GM12892 (cell line): ENCODE measurements around the gene POLR2I.
"Not testable (repeated sequence)": the region's sequence is repeated elsewhere in the genome, so short reads cannot be mapped to it uniquely, and the experiment has no call there.

Experiments used
- DNase-seq: peaks from one replicate; pipeline ENCODE4 v3.0.0; 2011; ENCODE audit not compliant: insufficient read length
- FAIRE-seq: peaks from 2 replicates; lab custom pipeline; 2011; peaks lifted over from hg19 to GRCh38; lab: Jason Lieb, UNC
- POLR2A ChIP-seq: IDR thresholded peaks from 2 replicates; pipeline ENCODE4 v1.6.1; 2011; ENCODE audit warnings: low read depth, low read length, control low read depth
- POLR2AphosphoS5 ChIP-seq: IDR thresholded peaks from 2 replicates; pipeline ENCODE4 v1.6.1; 2011; ENCODE audit warnings: low read depth, low read length, control low read depth
- TAF1 ChIP-seq: IDR thresholded peaks from 2 replicates; pipeline ENCODE4 v1.6.1; 2011; ENCODE audit warnings: low read depth, mild to moderate bottlenecking, control low read depth, low read length, borderline replicate concordance

The POLR2I gene

GRCh38 chr19:36142496-36142895, 27.8 kb upstream of the POLR2I start:
- DNase-seq (no peak), FAIRE-seq (no peak)
- TF ChIP-seq POLR2AphosphoS5 (no peak), TAF1 (no peak), POLR2A (no peak)

- TF ChIP-seq POLR2AphosphoS5 (no peak), POLR2A (no peak), TAF1 (no peak)
- DNase-seq: no peak
- FAIRE-seq: no peak
Measured at GRCh38 chr19:36142046-36142445, 27.4 kb upstream of the POLR2I start.

DNA sequence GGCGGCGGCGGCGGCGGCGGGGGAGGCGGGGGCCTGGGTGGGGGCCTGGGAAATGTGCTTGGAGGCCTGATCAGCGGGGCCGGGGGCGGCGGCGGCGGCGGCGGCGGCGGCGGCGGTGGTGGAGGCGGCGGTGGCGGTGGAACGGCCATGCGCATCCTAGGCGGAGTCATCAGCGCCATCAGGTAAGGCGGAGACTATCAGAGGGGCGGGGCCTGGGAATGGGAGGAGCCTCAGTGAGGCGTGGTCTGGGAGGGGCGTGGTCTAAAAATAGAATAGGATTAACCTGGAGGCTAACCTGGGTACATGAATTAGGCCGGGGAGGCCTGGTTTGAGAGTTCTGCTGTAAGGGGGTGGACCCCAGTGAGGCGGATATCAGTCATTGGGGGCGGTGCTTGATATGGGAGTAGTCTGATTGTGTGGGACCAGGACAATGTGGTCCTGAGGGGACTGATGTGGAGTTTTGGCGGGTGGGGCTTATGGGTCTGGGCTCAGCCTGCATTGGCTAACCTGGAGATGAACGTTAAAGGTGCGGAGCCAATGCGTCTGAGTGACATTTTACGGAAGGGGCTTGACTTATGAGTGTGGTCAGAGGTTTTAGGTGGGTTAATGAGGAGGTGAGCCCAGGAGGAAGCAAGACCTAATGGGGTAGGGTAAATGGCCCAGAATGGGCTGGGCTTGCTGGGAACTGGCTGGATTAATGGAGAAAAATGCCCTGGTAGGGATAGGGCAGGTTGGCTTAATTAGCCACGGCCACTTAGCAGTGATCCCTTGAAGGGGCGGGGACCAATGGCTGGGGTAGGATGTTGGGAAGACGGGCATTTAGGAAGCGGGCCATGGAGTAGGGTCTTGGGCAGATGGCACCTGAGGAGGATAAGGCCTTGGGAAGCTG, 26.6 kb upstream of the POLR2I start:
- TF ChIP-seq POLR2A: no peak
- TF ChIP-seq POLR2AphosphoS5: no peak
- no peak for TF ChIP-seq TAF1
- FAIRE-seq (peak; percentile 92), DNase-seq (peak; percentile 86)

- DNase-seq (peak; percentile 72), FAIRE-seq (no peak)
- TF ChIP-seq POLR2AphosphoS5: no peak
- TF ChIP-seq TAF1: no peak
- peak; percentile 54; the same call in 1 of the 2 replicates for TF ChIP-seq POLR2A
Measured at GRCh38 chr19:36140304-36141038, 25.8 kb upstream of the POLR2I start.

GRCh38 chr19:36139473-36140303, 25.0 kb upstream of the POLR2I start, which contains the start of gene CAPNS1:
CAPNS1 (plus strand) TSS chr19:36140066; CDS start chr19:36141012, 946 bp downstream.
- FAIRE-seq: peak; percentile 98
- TF ChIP-seq POLR2AphosphoS5: peak; percentile 65; the same call in 1 of the 2 replicates
- TF ChIP-seq POLR2A: peak; percentile 83; the same call in 1 of the 2 replicates
- TF ChIP-seq TAF1: peak; percentile 72
- peak; percentile 96 for DNase-seq

GRCh38 chr19:36139120-36139472, 24.4 kb upstream of the POLR2I start:
- DNase-seq: no peak
- no peak for FAIRE-seq
- no peak for TF ChIP-seq TAF1
- TF ChIP-seq POLR2A: no peak
- TF ChIP-seq POLR2AphosphoS5: no peak

DNA sequence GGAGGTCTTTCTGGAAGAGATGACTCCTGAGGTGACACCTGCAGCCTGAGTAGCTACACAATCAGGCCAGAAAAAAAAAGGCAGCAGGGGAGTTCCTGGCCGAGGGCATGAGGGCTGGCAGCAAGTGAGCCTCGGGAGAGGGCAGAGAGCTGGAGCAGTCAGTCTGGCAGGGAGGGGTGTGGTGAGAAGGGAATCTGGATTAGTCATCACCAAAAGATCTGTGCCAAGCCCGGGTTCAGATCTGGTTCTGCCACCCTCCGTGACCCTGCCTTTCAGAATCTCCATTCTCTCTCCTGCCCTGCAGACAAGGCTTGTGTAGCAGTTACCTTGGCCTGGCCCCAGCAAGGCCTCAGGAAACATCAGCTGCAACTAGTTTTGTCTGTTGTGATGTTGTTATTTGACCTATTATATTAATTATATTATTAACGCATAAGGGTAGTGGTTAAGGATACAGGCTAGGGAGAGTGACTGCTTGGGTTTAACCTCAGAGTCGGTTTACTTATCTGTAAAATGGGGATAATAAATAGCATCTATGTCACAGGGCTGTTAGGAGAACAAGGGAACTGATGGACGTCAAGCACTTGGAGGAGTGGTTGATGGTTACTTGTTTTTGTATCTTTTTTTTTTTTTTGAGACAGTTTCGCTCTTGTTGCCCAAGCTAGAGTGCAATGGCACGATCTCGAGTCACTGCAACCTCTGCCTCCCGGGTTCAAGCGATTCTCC, 22.4 kb upstream of the POLR2I start:
- no peak for DNase-seq
- no peak for FAIRE-seq
- TF ChIP-seq POLR2AphosphoS5 (no peak), POLR2A (no peak), TAF1 (no peak)

GRCh38 chr19:36134867-36135266, 20.2 kb upstream of the POLR2I start:
- not testable (repeated sequence) for FAIRE-seq, DNase-seq

DNA sequence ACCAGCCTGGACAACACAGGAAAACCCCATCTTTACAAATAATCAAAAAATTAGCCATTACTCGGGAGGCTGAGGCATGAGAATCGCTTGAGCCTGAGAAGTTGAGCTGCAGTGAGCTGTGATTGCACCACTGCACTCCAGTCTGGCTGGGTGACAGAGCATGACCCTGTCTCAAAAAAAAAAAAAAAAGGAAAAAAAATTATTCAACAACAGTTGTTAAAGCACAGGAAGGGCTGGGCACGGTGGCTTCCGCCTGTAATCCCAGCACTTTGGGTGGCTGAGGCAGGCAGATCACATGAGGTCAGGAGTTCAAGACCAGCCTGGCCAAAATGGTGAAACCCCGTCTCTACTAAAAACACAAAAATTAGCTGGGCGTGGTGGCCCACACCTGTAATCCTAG, 16.5 kb upstream of the POLR2I start:
- not testable (repeated sequence) for DNase-seq

GRCh38 chr19:36128392-36128736, 13.7 kb upstream of the POLR2I start:
- no peak for TF ChIP-seq POLR2A
- TF ChIP-seq POLR2AphosphoS5: no peak
- TF ChIP-seq TAF1: no peak
- no peak for DNase-seq
- no peak for FAIRE-seq

More for the DNA sequence above, 16.5 kb upstream of the POLR2I start:
- FAIRE-seq: not testable (repeated sequence)

DNA sequence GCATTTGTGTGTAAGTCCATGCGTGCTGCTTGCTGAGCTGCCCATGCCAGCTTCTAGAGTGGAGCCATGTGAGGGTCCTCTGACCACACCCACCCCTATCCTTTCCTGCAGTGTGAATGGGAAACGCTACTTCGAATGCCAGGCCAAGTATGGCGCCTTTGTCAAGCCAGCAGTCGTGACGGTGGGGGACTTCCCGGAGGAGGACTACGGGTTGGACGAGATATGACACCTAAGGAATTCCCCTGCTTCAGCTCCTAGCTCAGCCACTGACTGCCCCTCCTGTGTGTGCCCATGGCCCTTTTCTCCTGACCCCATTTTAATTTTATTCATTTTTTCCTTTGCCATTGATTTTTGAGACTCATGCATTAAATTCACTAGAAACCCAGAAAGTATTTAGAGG, 10.9 kb upstream of the POLR2I start:
- no peak for TF ChIP-seq POLR2A
- no peak for TF ChIP-seq POLR2AphosphoS5
- no peak for TF ChIP-seq TAF1
- no peak for FAIRE-seq
- no peak for DNase-seq
